Naive thymus-derived CD4-positive, alpha-beta T cell (primary cell): ENCODE results near the gene CSK. TPM values are rescaled to one million over a fixed set of nuclear protein-coding genes. Genes with fewer than 3 reads are reported as not detected.

ENCODE experiments used
- ATAC-seq: fragments of 150-1000 bp; cut with Tn5 transposase; 2 replicates; pipeline ENCODE4 v1.10.0; 2021; ENCODE audit warnings: mild to moderate bottlenecking, moderate library complexity
- CTCF ChIA-PET: fragments of 350-600 bp; sonication (Branson Sonifier 250); formaldehyde crosslinking; loops from one replicate; lab custom pipeline; 2021; ENCODE audit warnings: antibody characterized with exemption; lab: Charles Lee
- POLR2A ChIA-PET: fragments of 350-600 bp; sonication (Branson Sonifier 250); formaldehyde crosslinking; loops from one replicate; lab custom pipeline; 2021; ENCODE audit warnings: antibody characterized with exemption, inconsistent platforms; lab: Charles Lee
- DNase-seq, 9 donors: peaks; one replicate each; pipeline versions ENCODE4 v3.0.0 to v3.0.0-alpha.2; 2020 to 2022; ENCODE audit warnings: mixed read lengths in 1 of 9
- H3K27ac ChIP-seq: one replicate; pipeline ENCODE4 v1.7.0; 2013; ENCODE audit warnings: mild to moderate bottlenecking, low read depth, low read length, moderate library complexity
- H3K27me3 ChIP-seq, 2 donors: one replicate each; pipeline ENCODE4 v1.7.0; 2013; ENCODE audit warnings: low read length in 2 of 2, mild to moderate bottlenecking in 2 of 2, moderate library complexity in 2 of 2; ENCODE audit not compliant: control insufficient read depth in 2 of 2, insufficient read depth in 2 of 2
- H3K36me3 ChIP-seq, 3 experiments: 1 replicate in 2 of 3; 2 replicates in 1 of 3; pipeline ENCODE4 v1.7.0; 2013; ENCODE audit warnings: low read length in 3 of 3, mild to moderate bottlenecking in 3 of 3, moderate library complexity in 1 of 3; ENCODE audit not compliant: insufficient read depth in 3 of 3, control insufficient read depth in 2 of 3
- H3K4me1 ChIP-seq, 2 donors: one replicate each; pipeline ENCODE4 v1.7.0; 2013; ENCODE audit warnings: low read length in 2 of 2, mild to moderate bottlenecking in 2 of 2, moderate library complexity in 1 of 2; ENCODE audit not compliant: control insufficient read depth in 2 of 2, insufficient read depth in 2 of 2
- H3K4me3 ChIP-seq: 2 replicates; pipeline ENCODE4 v1.7.0; 2013; ENCODE audit warnings: mild to moderate bottlenecking, low read length
- H3K9me3 ChIP-seq, 3 experiments: 1 replicate in 2 of 3; 2 replicates in 1 of 3; pipeline ENCODE4 v1.7.0; 2013; ENCODE audit warnings: low read length in 3 of 3; ENCODE audit not compliant: control insufficient read depth in 2 of 3
- H3K27ac Mint-ChIP-seq, 9 donors: one replicate each; pipeline ENCODE4 v1.8.0; 2020 to 2022; ENCODE audit warnings: mixed read lengths in 9 of 9, mild to moderate bottlenecking in 8 of 9, moderate library complexity in 5 of 9, inconsistent platforms in 2 of 9
- H3K27me3 Mint-ChIP-seq, 5 donors: one replicate each; pipeline ENCODE4 v1.8.0; 2021 to 2022; ENCODE audit warnings: mixed read lengths in 5 of 5, mild to moderate bottlenecking in 1 of 5
- H3K36me3 Mint-ChIP-seq, 5 donors: one replicate each; pipeline ENCODE4 v1.8.0; 2020 to 2022; ENCODE audit warnings: mixed read lengths in 5 of 5, mild to moderate bottlenecking in 3 of 5, inconsistent platforms in 1 of 5
- H3K4me1 Mint-ChIP-seq, 7 donors: one replicate each; pipeline ENCODE4 v1.8.0; 2020 to 2022; ENCODE audit warnings: mixed read lengths in 7 of 7, mild to moderate bottlenecking in 3 of 7, inconsistent platforms in 1 of 7
- H3K4me3 Mint-ChIP-seq, 10 donors: one replicate each; pipeline ENCODE4 v1.8.0; 2020 to 2022; ENCODE audit warnings: mild to moderate bottlenecking in 10 of 10, mixed read lengths in 10 of 10, moderate library complexity in 6 of 10, inconsistent platforms in 2 of 10
- H3K9me3 Mint-ChIP-seq, 11 donors: one replicate each; pipeline ENCODE4 v1.8.0; 2020 to 2022; ENCODE audit warnings: mixed read lengths in 11 of 11, mild to moderate bottlenecking in 4 of 11, inconsistent platforms in 1 of 11, moderate library complexity in 1 of 11
- intact Hi-C, 2 donors: fragments of 100-400 bp; cut with micrococcal nuclease; formaldehyde crosslinking; loops; one replicate each; pipeline ENCODE4 v1.15.1; 2023
- polyA plus RNA-seq, 2 donors: library from polyadenylated mRNA; unstranded; fragments of 300-500 nt; fragmentation: Illumina TruSeq; gene quantifications; one replicate each; pipeline ENCODE4 v1.2.3, GENCODE V29; 2021
- total RNA-seq, 6 experiments: library from RNA in 5 of 6; stranded (reverse) in 5 of 6; gene quantifications; 1 replicate in 5 of 6; 2 replicates in 1 of 6; pipeline ENCODE4 v1.2.3 and lab custom pipeline; 2021 to 2026

CSK gene
- total and polyA plus RNA-seq, 7 experiments from 2014 or later: 67.7 to 421 (median 214) TPM

GRCh38 chr15:74821091-74821789 lies 39.4 kb downstream of the CSK start:
- H3K27me3 Mint-ChIP-seq: peaks cover 0 to 10% (median 7%) of the 10 kb centered on the region in 5 donors
- Histone ChIP-seq H3K9me3 (no peaks in the 10 kb centered on the region), H3K4me1 (no peaks in the 10 kb centered on the region), H3K36me3 (no peaks in the 10 kb centered on the region), H3K27me3 (no peaks in the 10 kb centered on the region), H3K27ac (no peak overlapping the region), H3K4me3 (no peak overlapping the region)
- no peaks in the 10 kb centered on the region for H3K36me3 Mint-ChIP-seq
- no peak overlapping the region for H3K4me3 Mint-ChIP-seq
- ChIA-PET POLR2A (no interaction called here), CTCF (interaction anchor here (0.6 kb wide), 1 partner anchor 314 kb away, joined by 4 read pairs; no protein-coding TSS in a partner anchor)
- DNase-seq: no peak
- peaks cover 0 to 13% (median 4%) of the 10 kb centered on the region in 7 donors for H3K4me1 Mint-ChIP-seq
- H3K9me3 Mint-ChIP-seq: no peaks in the 10 kb centered on the region
- peak; percentile 39 for ATAC-seq
- intact Hi-C loops: no loop called here
- H3K27ac Mint-ChIP-seq: no peak overlapping the region

DNA sequence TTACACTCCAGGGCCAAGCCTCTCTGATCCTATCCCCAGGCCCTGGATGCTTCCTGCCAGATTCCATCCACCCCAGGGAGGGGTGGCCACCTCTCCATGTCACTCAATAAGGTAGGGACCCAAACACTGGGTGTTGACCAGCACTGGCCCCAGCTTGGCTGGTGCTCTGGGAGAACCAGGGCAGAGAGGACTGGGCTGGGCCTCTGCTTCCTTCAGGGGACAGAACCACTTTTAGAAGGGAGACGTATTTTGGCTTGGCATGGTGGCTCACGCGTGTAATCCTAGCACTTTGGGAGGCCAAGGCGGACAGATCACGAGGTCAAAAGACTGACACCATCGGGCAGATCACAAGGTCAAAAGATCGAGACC lies 39.9 kb downstream of the CSK start:
- Mint-ChIP-seq H3K27me3 (peaks cover 0 to 14% (median 7%) of the 10 kb centered on the region in 5 donors), H3K4me3 (no peak overlapping the region), H3K27ac (no peak overlapping the region), H3K9me3 (no peaks in the 10 kb centered on the region), H3K36me3 (no peaks in the 10 kb centered on the region), H3K4me1 (peaks cover 0 to 13% (median 4%) of the 10 kb centered on the region in 7 donors)
- no peak for DNase-seq
- H3K4me1 ChIP-seq: no peaks in the 10 kb centered on the region
- H3K27me3 ChIP-seq: peaks cover 0 to 2% of the 10 kb centered on the region in 2 donors
- H3K9me3 ChIP-seq: no peaks in the 10 kb centered on the region
- POLR2A ChIA-PET: interaction anchor here (0.6 kb wide), 1 partner anchor 148 kb away, joined by 4 read pairs; no protein-coding TSS in a partner anchor
- intact Hi-C loops: no loop called here
- H3K4me3 ChIP-seq: no peak overlapping the region
- ATAC-seq: no peak
- H3K36me3 ChIP-seq: no peaks in the 10 kb centered on the region
- CTCF ChIA-PET: interaction anchor here (0.6 kb wide), 1 partner anchor 315 kb away, joined by 4 read pairs; no protein-coding TSS in a partner anchor
- H3K27ac ChIP-seq: no peak overlapping the region

- no peak for ATAC-seq
- H3K27me3 ChIP-seq: peaks cover 0 to 7% of the 10 kb centered on the region in 2 donors
- H3K4me1 ChIP-seq: no peaks in the 10 kb centered on the region
- Mint-ChIP-seq H3K4me3 (no peak overlapping the region), H3K27ac (no peak overlapping the region), H3K36me3 (no peaks in the 10 kb centered on the region), H3K9me3 (no peaks in the 10 kb centered on the region), H3K27me3 (peaks cover 2 to 18% (median 12%) of the 10 kb centered on the region in 5 donors), H3K4me1 (peaks cover 0 to 13% (median 4%) of the 10 kb centered on the region in 7 donors)
- no peak for DNase-seq
- intact Hi-C loops: no loop called here
- no peaks in the 10 kb centered on the region for H3K9me3 ChIP-seq
- POLR2A ChIA-PET: interaction anchor here (0.6 kb wide), 1 partner anchor 149 kb away, joined by 4 read pairs; no protein-coding TSS in a partner anchor
- CTCF ChIA-PET: interaction anchor here (0.6 kb wide), 1 partner anchor 315 kb away, joined by 4 read pairs; no protein-coding TSS in a partner anchor
- no peaks in the 10 kb centered on the region for H3K36me3 ChIP-seq
- H3K4me3 ChIP-seq: no peak overlapping the region
- H3K27ac ChIP-seq: no peak overlapping the region
These were observed 40.4 kb downstream of the CSK start for GRCh38 chr15:74822233-74822632.

DNA sequence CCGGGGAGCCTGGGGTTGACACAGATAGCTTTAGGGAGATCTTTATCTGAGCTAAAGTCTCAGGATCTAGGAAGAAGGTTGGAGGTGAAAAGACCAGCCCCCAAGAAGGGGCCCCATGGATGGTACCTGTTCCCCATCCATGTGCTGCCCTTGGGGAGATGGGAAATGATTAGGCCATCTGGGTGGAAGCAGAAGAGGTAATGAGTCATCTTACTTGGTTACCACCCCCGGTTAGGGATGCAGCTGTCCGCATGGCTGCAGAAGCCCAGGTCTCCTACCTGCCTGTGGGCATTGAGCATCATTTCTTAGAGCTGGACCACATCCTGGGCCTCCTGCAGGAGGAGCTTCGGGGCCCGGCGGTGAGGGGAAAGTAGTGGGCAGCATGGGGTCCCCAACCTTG lies 41.4 kb downstream of the CSK start:
- H3K4me3 Mint-ChIP-seq: no peak overlapping the region
- Histone ChIP-seq H3K4me3 (no peak overlapping the region), H3K27me3 (peaks cover 0 to 12% of the 10 kb centered on the region in 2 donors), H3K9me3 (no peaks in the 10 kb centered on the region), H3K36me3 (no peaks in the 10 kb centered on the region), H3K27ac (no peak overlapping the region), H3K4me1 (no peaks in the 10 kb centered on the region)
- intact Hi-C loops: no loop called here
- ChIA-PET POLR2A (interaction anchor here (0.6 kb wide), 1 partner anchor 22 kb away, joined by 5 read pairs; no protein-coding TSS in a partner anchor), CTCF (no interaction called here)
- no peaks in the 10 kb centered on the region for H3K9me3 Mint-ChIP-seq
- ATAC-seq: no peak
- H3K27me3 Mint-ChIP-seq: peaks cover 13 to 27% (median 21%) of the 10 kb centered on the region in 5 donors
- no peaks in the 10 kb centered on the region for H3K36me3 Mint-ChIP-seq
- no peak for DNase-seq
- no peak overlapping the region for H3K27ac Mint-ChIP-seq
- H3K4me1 Mint-ChIP-seq: peaks cover 0 to 10% (median 4%) of the 10 kb centered on the region in 7 donors

- peak overlapping the region in 1 of 9 donors; percentile 27 for H3K27ac Mint-ChIP-seq
- intact Hi-C loops: no loop called here
- Histone ChIP-seq H3K4me1 (no peaks in the 10 kb centered on the region), H3K27ac (no peak overlapping the region), H3K4me3 (no peak overlapping the region), H3K9me3 (no peaks in the 10 kb centered on the region), H3K36me3 (no peaks in the 10 kb centered on the region), H3K27me3 (peaks cover 0 to 12% of the 10 kb centered on the region in 2 donors)
- POLR2A ChIA-PET: interaction anchor here (1.0 kb wide), 1 partner anchor 9 kb away, joined by 3 read pairs; no protein-coding TSS in a partner anchor
- no peaks in the 10 kb centered on the region for H3K9me3 Mint-ChIP-seq
- DNase-seq: no peak
- CTCF ChIA-PET: interaction anchor here (1.2 to 1.6 kb wide), 2 partner anchors 25 to 56 kb away, joined by 3 to 5 read pairs; no protein-coding TSS in a partner anchor
- peaks cover 21 to 35% (median 24%) of the 10 kb centered on the region in 5 donors for H3K27me3 Mint-ChIP-seq
- H3K4me1 Mint-ChIP-seq: peaks cover 0 to 6% (median 0%) of the 10 kb centered on the region in 7 donors
- peak overlapping the region in 1 of 10 donors; percentile 20 for H3K4me3 Mint-ChIP-seq
- ATAC-seq: no peak
- no peaks in the 10 kb centered on the region for H3K36me3 Mint-ChIP-seq
These were observed 43.1 kb downstream of the CSK start for GRCh38 chr15:74824976-74825375.

DNA sequence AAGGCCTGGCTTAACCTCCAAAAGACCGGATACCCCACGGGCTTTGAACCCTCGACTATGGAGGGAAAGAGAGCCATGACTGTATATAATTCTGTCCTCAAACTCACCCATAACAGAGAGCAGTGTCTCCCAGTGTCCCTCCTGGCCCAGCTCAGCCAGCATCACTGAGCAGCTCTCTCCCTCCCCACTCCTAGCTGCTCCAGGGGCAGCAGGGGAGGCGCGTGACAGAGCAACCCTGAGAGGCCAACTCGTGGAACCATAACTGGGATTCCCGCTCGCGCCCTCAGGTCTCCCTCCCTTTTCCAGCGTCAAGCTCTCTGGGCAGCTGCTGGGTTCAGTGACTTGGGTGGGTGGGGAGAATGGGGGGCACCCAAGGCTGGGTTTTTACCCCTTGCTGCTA lies 44.0 kb downstream of the CSK start:
- ATAC-seq (no peak), DNase-seq (no peak)
- peak overlapping the region in 1 of 9 donors; percentile 36 for H3K27ac Mint-ChIP-seq
- H3K36me3 Mint-ChIP-seq: no peaks in the 10 kb centered on the region
- Histone ChIP-seq H3K27ac (no peak overlapping the region), H3K36me3 (no peaks in the 10 kb centered on the region), H3K9me3 (no peaks in the 10 kb centered on the region), H3K4me1 (no peaks in the 10 kb centered on the region), H3K27me3 (peaks cover 0 to 12% of the 10 kb centered on the region in 2 donors), H3K4me3 (no peak overlapping the region)
- H3K27me3 Mint-ChIP-seq: peaks cover 21 to 35% (median 24%) of the 10 kb centered on the region in 5 donors
- no peak overlapping the region for H3K4me3 Mint-ChIP-seq
- POLR2A ChIA-PET: interaction anchor here (1.0 kb wide), 1 partner anchor 10 kb away, joined by 3 read pairs; no protein-coding TSS in a partner anchor
- peaks cover 0 to 6% (median 0%) of the 10 kb centered on the region in 7 donors for H3K4me1 Mint-ChIP-seq
- no peaks in the 10 kb centered on the region for H3K9me3 Mint-ChIP-seq
- intact Hi-C loops: loop anchor here in 1 of 2 donors (1.0 kb wide), 2 partner anchors 47 to 169 kb away; partner anchors contain the start of genes SCAMP2 and SCAMP5
- CTCF ChIA-PET: interaction anchor here (1.5 to 1.6 kb wide), 2 partner anchors 26 to 57 kb away, joined by 4 to 5 read pairs; no protein-coding TSS in a partner anchor
